Measurements from ENCODE around the gene SELPLG. TPM values are rescaled to one million over a fixed set of nuclear protein-coding genes. Genes with fewer than 3 reads are reported as not detected.

SELPLG gene
- total RNA-seq, 1 experiment from 2014 or later = 0.34 TPM

DNA sequence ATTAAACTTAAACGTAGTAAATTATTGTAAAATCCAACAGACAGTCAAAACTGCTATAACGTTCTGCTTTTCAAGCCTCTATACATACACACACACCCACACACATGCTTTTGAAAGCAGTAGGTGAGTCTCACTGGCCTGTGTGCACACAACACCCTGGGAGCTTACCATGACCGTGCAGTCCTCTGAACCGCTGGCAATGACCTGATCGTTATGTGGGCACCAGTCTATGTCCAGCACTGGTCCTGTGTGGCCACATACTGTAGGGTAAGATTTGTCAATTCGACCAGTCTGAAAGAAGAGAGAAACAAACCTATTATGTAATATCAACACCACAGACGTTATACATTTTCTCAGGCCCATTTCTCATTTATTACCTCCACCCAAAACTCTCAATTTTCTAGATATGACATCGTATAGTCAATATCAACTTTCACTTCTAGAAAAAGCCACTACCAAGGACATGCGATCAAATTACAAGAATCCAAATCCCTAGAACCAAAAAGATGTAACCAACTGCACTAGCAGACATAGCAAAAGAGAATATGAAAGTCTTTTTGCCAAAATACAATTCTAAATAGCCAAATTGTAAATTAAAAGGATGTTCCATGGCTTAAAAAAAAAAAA, 44.5 kb upstream of the SELPLG start:
- BruUV-seq (replicated peaks) = no TSS peak
- Histone ChIP-seq H3K4me1 (ENCODE audit: insufficient read depth, low read length, poor library complexity, severe bottlenecking) (peaks cover 15% of the 10 kb centered on the region), H3K27ac (ENCODE audit: low read depth, low read length, poor library complexity, severe bottlenecking) (no peak overlapping the region), H3K9me3 (ENCODE audit: low read depth, low read length, poor library complexity, severe bottlenecking) (no peaks in the 10 kb centered on the region), H3K36me3 (ENCODE audit: insufficient read depth, low read length, poor library complexity, severe bottlenecking) (peaks cover 4% of the 10 kb centered on the region), H3K4me3 (ENCODE audit: low read depth, low read length, poor library complexity, severe bottlenecking) (no peak overlapping the region), H3K27me3 (replicated peaks; ENCODE audit: insufficient read depth, low read depth, low read length, poor library complexity) (no peaks in the 10 kb centered on the region)
- ChIA-PET POLR2A (ENCODE audit: low non-redundant PET) (interaction anchor here (0.5 kb wide), 1 partner anchor 499 kb away, joined by 11 read pairs; no protein-coding TSS in a partner anchor), CTCF (no interaction called here)
- DNase-seq (ENCODE audit: low spot score) = no peak
- intact Hi-C loops (cut with micrococcal nuclease; ENCODE audit: unreplicated experiment) = no loop called here
- no peak for TF ChIP-seq EZH2 (IDR thresholded peaks at IDR 0.05; ENCODE audit: borderline replicate concordance, low read depth, low read length, poor library complexity, severe bottlenecking)
- TF ChIP-seq, protein P1, sequence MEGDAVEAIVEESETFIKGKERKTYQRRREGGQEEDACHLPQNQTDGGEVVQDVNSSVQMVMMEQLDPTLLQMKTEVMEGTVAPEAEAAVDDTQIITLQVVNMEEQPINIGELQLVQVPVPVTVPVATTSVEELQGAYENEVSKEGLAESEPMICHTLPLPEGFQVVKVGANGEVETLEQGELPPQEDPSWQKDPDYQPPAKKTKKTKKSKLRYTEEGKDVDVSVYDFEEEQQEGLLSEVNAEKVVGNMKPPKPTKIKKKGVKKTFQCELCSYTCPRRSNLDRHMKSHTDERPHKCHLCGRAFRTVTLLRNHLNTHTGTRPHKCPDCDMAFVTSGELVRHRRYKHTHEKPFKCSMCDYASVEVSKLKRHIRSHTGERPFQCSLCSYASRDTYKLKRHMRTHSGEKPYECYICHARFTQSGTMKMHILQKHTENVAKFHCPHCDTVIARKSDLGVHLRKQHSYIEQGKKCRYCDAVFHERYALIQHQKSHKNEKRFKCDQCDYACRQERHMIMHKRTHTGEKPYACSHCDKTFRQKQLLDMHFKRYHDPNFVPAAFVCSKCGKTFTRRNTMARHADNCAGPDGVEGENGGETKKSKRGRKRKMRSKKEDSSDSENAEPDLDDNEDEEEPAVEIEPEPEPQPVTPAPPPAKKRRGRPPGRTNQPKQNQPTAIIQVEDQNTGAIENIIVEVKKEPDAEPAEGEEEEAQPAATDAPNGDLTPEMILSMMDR (conservative IDR thresholded peaks at IDR 0.05; ENCODE audit: low read depth, low read length) = no peak

DNA sequence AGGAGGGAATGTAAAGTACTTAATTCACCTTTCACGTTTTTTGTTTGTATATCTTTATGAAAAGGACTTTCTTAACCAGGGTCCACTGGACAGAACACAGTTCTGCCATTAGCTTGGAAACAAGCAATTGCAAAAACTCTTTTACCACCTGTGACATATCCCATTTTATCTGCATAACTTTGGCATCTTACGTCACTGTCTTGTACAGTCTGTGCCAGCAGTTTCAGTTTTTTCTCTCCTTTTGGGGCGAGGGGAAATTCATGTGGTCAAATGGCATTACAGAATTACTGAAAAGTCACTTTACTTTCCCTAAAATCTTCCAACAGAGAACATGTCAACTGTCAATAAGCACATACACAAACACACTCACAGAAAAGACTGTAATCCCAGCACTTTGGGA, 43.7 kb upstream of the SELPLG start:
- Histone ChIP-seq H3K36me3 (ENCODE audit: insufficient read depth, low read length, poor library complexity, severe bottlenecking) (peaks cover 4% of the 10 kb centered on the region), H3K27ac (ENCODE audit: low read depth, low read length, poor library complexity, severe bottlenecking) (no peak overlapping the region), H3K4me3 (ENCODE audit: low read depth, low read length, poor library complexity, severe bottlenecking) (no peak overlapping the region), H3K9me3 (ENCODE audit: low read depth, low read length, poor library complexity, severe bottlenecking) (no peaks in the 10 kb centered on the region), H3K4me1 (ENCODE audit: insufficient read depth, low read length, poor library complexity, severe bottlenecking) (peaks cover 15% of the 10 kb centered on the region), H3K27me3 (replicated peaks; ENCODE audit: insufficient read depth, low read depth, low read length, poor library complexity) (no peaks in the 10 kb centered on the region)
- ChIA-PET CTCF (interaction anchor here (0.7 kb wide), 1 partner anchor 12 kb away, joined by 3 read pairs; no protein-coding TSS in a partner anchor), POLR2A (ENCODE audit: low non-redundant PET) (interaction anchor here (0.6 kb wide), 1 partner anchor 16 kb away, joined by 5 read pairs; no protein-coding TSS in a partner anchor)
- no TSS peak for BruUV-seq (replicated peaks)
- intact Hi-C loops (cut with micrococcal nuclease; ENCODE audit: unreplicated experiment) = no loop called here
- no peak for DNase-seq (ENCODE audit: low spot score)
- no peak for TF ChIP-seq EZH2 (IDR thresholded peaks at IDR 0.05; ENCODE audit: borderline replicate concordance, low read depth, low read length, poor library complexity, severe bottlenecking)
- TF ChIP-seq, protein P1 (conservative IDR thresholded peaks at IDR 0.05; ENCODE audit: low read depth, low read length) = no peak

DNA sequence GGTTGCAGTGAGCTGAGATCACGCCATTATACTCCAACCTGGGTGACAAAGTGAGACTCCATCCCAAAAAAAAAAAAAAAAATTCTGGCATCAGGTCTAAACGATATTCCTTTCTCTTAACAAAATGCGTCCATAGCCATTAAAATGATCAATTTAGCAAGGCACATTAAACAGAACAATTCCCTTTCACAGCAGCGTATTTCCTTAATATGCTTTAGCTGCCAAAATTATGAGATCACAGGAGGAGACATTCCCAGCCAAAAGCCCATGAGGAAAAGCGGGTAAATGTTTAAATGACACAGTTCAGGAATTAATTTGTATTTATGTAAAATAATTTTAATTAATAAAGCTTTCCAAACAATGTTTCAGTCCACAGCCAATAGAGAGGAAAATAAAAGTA, 43.0 kb upstream of the SELPLG start:
- H3K27ac ChIP-seq (ENCODE audit: low read depth, low read length, poor library complexity, severe bottlenecking) = no peak overlapping the region
- H3K4me3 ChIP-seq (ENCODE audit: low read depth, low read length, poor library complexity, severe bottlenecking) = no peak overlapping the region
- intact Hi-C loops (cut with micrococcal nuclease; ENCODE audit: unreplicated experiment) = no loop called here
- no peaks in the 10 kb centered on the region for H3K27me3 ChIP-seq (replicated peaks; ENCODE audit: insufficient read depth, low read depth, low read length, poor library complexity)
- peaks cover 15% of the 10 kb centered on the region for H3K4me1 ChIP-seq (ENCODE audit: insufficient read depth, low read length, poor library complexity, severe bottlenecking)
- POLR2A ChIA-PET (ENCODE audit: low non-redundant PET) = interaction anchor here (0.6 kb wide), 1 partner anchor 17 kb away, joined by 5 read pairs; no protein-coding TSS in a partner anchor
- CTCF ChIA-PET = interaction anchor here (0.7 kb wide), 1 partner anchor 12 kb away, joined by 3 read pairs; no protein-coding TSS in a partner anchor
- H3K9me3 ChIP-seq (ENCODE audit: low read depth, low read length, poor library complexity, severe bottlenecking) = no peaks in the 10 kb centered on the region
- peaks cover 4% of the 10 kb centered on the region for H3K36me3 ChIP-seq (ENCODE audit: insufficient read depth, low read length, poor library complexity, severe bottlenecking)
- no peak for TF ChIP-seq EZH2 (IDR thresholded peaks at IDR 0.05; ENCODE audit: borderline replicate concordance, low read depth, low read length, poor library complexity, severe bottlenecking)
- TF ChIP-seq, protein P1 (conservative IDR thresholded peaks at IDR 0.05; ENCODE audit: low read depth, low read length) = no peak
- BruUV-seq (replicated peaks) = no TSS peak
- no peak for DNase-seq (ENCODE audit: low spot score)

Data from A673 (cell line).